K562 (cell line): Measurements from ENCODE around the gene TCIRG1. TPM values are rescaled to one million over a fixed set of nuclear protein-coding genes. Genes with fewer than 3 reads are reported as not detected.

Experiments used
- ATAC-seq: fragments of 200-7000 bp; cut with Tn5 transposase; 3 replicates; pipeline ENCODE4 v1.9.1; 2020; ENCODE audit warnings: moderate library complexity
- BruUV-seq: library from RNA; stranded (reverse); fragments of 400-500 nt; replicated peaks from 2 replicates; lab custom pipeline; 2021; lab: Mats Ljungman, UMichigan
- CTCF ChIA-PET: fragments of 300-600 bp; formaldehyde crosslinking; extraction: SDS; loops from one replicate; lab custom pipeline; 2021; ENCODE audit warnings: low intra/inter-chr PET ratio; lab: Yijun Ruan, JAX
- POLR2A ChIA-PET: fragments of 300-600, 350-650 bp; sonication (Branson Sonifier 250); formaldehyde crosslinking; extraction: SDS; loops from one replicate; lab custom pipeline; 2021; ENCODE audit warnings: antibody characterized with exemption, inconsistent platforms; lab: Yijun Ruan, JAX
- DNase-seq, 4 experiments: peaks; one replicate each; pipeline versions ENCODE4 v3.0.0 to v3.0.0-alpha.2; 2011 to 2018; ENCODE audit warnings: low spot score in 3 of 4, mixed read lengths in 3 of 4; ENCODE audit errors: extremely low read depth in 1 of 4
- FAIRE-seq: peaks from 2 replicates; lab custom pipeline; 2011; peaks lifted over from hg19 to GRCh38; lab: Jason Lieb, UNC
- H2AFZ ChIP-seq: 2 replicates; pipeline ENCODE4 v1.6.0; 2011; ENCODE audit warnings: low read depth, low read length, control low read depth, inconsistent platforms
- H3K27ac ChIP-seq: fragments of 200-600 bp; 3 replicates; pipeline ENCODE4 v1.8.0; 2011; ENCODE audit warnings: low read depth, mild to moderate bottlenecking, control low read depth, inconsistent platforms, low read length, moderate library complexity, mixed read lengths; ENCODE audit errors: extremely low read depth
- H3K27me3 ChIP-seq, 2 experiments: fragments of 300-600 bp in 1 of 2; 2 replicates in 1 of 2; 3 replicates in 1 of 2; pipeline versions ENCODE4 v1.6.0 to v1.8.0; 2011; ENCODE audit warnings: inconsistent platforms in 2 of 2, low read length in 2 of 2, mild to moderate bottlenecking in 1 of 2, mixed read lengths in 1 of 2, moderate library complexity in 1 of 2; ENCODE audit not compliant: control insufficient read depth in 2 of 2, insufficient read depth in 2 of 2
- H3K36me3 ChIP-seq: fragments of 300-600 bp; 3 replicates; pipeline ENCODE4 v1.8.0; 2011; ENCODE audit warnings: mild to moderate bottlenecking, low read length, inconsistent platforms; ENCODE audit not compliant: control insufficient read depth, insufficient read depth
- H3K4me1 ChIP-seq, 2 experiments: fragments of 200-600 bp in 1 of 2; replicated peaks in 1 of 2; 2 replicates in 1 of 2; 3 replicates in 1 of 2; pipeline versions ENCODE4 v1.5.1 to v1.8.0; 2011; ENCODE audit warnings: inconsistent platforms in 2 of 2, low read length in 2 of 2, mild to moderate bottlenecking in 1 of 2, mixed read lengths in 1 of 2, moderate library complexity in 1 of 2; ENCODE audit not compliant: control insufficient read depth in 2 of 2, insufficient read depth in 2 of 2
- H3K4me2 ChIP-seq: 2 replicates; pipeline ENCODE4 v1.6.1; 2011; ENCODE audit warnings: low read length, control low read depth, inconsistent platforms, mixed read lengths; ENCODE audit not compliant: insufficient read depth
- H3K4me3 ChIP-seq: fragments of 200-600 bp; sonication (generic), shearing (Covaris generic); 2 replicates; pipeline ENCODE4 v1.5.1; 2016; ENCODE audit warnings: control low read depth, inconsistent platforms
- H3K79me2 ChIP-seq: fragments of 200-600 bp; 3 replicates; pipeline ENCODE4 v1.8.0; 2011; ENCODE audit warnings: low read length, inconsistent platforms; ENCODE audit not compliant: control insufficient read depth, insufficient read depth
- H3K9ac ChIP-seq, 2 experiments: 2 replicates each; pipeline versions ENCODE4 v1.6.0 to v1.6.1; 2011; ENCODE audit warnings: low read depth in 2 of 2, low read length in 2 of 2, control low read depth in 1 of 2, inconsistent platforms in 1 of 2, mild to moderate bottlenecking in 1 of 2, mixed read lengths in 1 of 2; ENCODE audit not compliant: insufficient read depth in 1 of 2
- H3K9me1 ChIP-seq: one replicate; pipeline ENCODE4 v1.6.0; 2011; ENCODE audit warnings: inconsistent platforms, mild to moderate bottlenecking, low read length, moderate library complexity; ENCODE audit not compliant: control insufficient read depth, insufficient read depth
- H3K9me3 ChIP-seq: replicated peaks from 2 replicates; pipeline ENCODE4 v1.5.1; 2011; ENCODE audit warnings: low read depth, low read length, inconsistent platforms; ENCODE audit not compliant: control insufficient read depth, insufficient read depth
- H4K20me1 ChIP-seq: replicated peaks from 2 replicates; pipeline ENCODE4 v1.6.1; 2011; ENCODE audit warnings: low read length, inconsistent platforms, mixed read lengths; ENCODE audit not compliant: control insufficient read depth, insufficient read depth
- CTCFL ChIP-seq: IDR thresholded peaks from 2 replicates; pipeline ENCODE4 v1.6.1; 2011; ENCODE audit warnings: borderline replicate concordance, low read depth, mild to moderate bottlenecking, moderate library complexity, low read length; ENCODE audit not compliant: insufficient read depth, poor library complexity, severe bottlenecking
- ELK1 ChIP-seq: sonication (generic); formaldehyde crosslinking; IDR thresholded peaks from 2 replicates; pipeline ENCODE4 v1.8.1; 2022; ENCODE audit warnings: missing genetic modification reagents
- PHTF2 ChIP-seq: fragments of 250-450 bp; sonication (Bioruptor Pico); IDR thresholded peaks from 2 replicates; pipeline ENCODE4 v1.5.0; 2021; ENCODE audit warnings: mild to moderate bottlenecking
- RNF2 ChIP-seq: sonication (generic); IDR thresholded peaks from 2 replicates; pipeline ENCODE4 v1.6.1; 2016
- USF1 ChIP-seq: sonication (generic); formaldehyde crosslinking; IDR thresholded peaks from 2 replicates; pipeline ENCODE4 v1.9.0; 2022; ENCODE audit warnings: mild to moderate bottlenecking, missing genetic modification reagents
- ZFX ChIP-seq: sonication (generic); formaldehyde crosslinking; IDR thresholded peaks from 2 replicates; pipeline ENCODE4 v1.8.0; 2022; ENCODE audit warnings: mild to moderate bottlenecking, missing genetic modification reagents, moderate library complexity
- ZNF407 ChIP-seq: fragments of 450-650 bp; IDR thresholded peaks from 2 replicates; pipeline ENCODE4 v1.6.1; 2016; ENCODE audit warnings: low read depth
- WGBS: fragments of 100-300 bp; shearing (Covaris generic); methylation state at CpG from one replicate; pipeline ENCODE4 v1.1.6; 2016; ENCODE audit warnings: low coverage, mixed read lengths; ENCODE audit not compliant: insufficient coverage; ENCODE audit errors: missing lambda C conversion rate; 5-methylcytosine and 5-hydroxymethylcytosine counted together
- in situ Hi-C: fragments of 300-500 bp; cut with MboI; formaldehyde crosslinking; loops from 4 replicates; pipeline ENCODE4 v1.15.0; 2018; ENCODE audit warnings: inconsistent platforms, mixed read lengths
- intact Hi-C: fragments of 100-400 bp; cut with micrococcal nuclease; formaldehyde crosslinking; loops from 2 replicates; pipeline ENCODE4 v1.14.2; 2022
- polyA plus RNA-seq, 8 experiments: library from polyadenylated mRNA; depleted of rRNA in 4 of 8; stranded (reverse) in 5 of 8; unstranded in 3 of 8; fragments of >200 nt; fragmentation: Nextera tagmentation in 2 of 8; fragmentation: Illumina TruSeq in 1 of 8; extraction: Ambion mirVana in 2 of 8; extraction: Trizol in 1 of 8; gene quantifications; 2 replicates each; pipeline versions ENCODE4 v1.2.1 to v1.2.3, GENCODE V29; 2011 to 2014; ENCODE audit warnings: inconsistent platforms in 1 of 8, missing spikeins in 1 of 8
- total RNA-seq, 7 experiments: library from RNA; depleted of rRNA in 6 of 7; stranded (reverse); fragments of >200 nt in 6 of 7; fragmentation: Illumina TruSeq in 2 of 7; extraction: Trizol in 2 of 7; gene quantifications; 2 replicates each; pipeline versions ENCODE4 v1.2.1 to v1.2.3, GENCODE V29; 2011 to 2021; ENCODE audit warnings: low replicate concordance in 1 of 7

TCIRG1 gene
- total and polyA plus RNA-seq, 9 of the 15 experiments (the other 6 are each of a cell fraction or from before 2014, with no cell fraction given), result 0.49 to 143 (median 24.4) TPM

- Histone ChIP-seq H3K27ac (peak overlapping the region; percentile 50; the same call in 2 of the 3 replicates), H3K4me1 (peaks cover 8 to 33% of the 10 kb centered on the region in 2 experiments; a peak in 4 of 5 replicates), H2AFZ (peak overlapping the region; percentile 97), H4K20me1 (no peaks in the 10 kb centered on the region), H3K9me3 (no peaks in the 10 kb centered on the region), H3K4me2 (peak overlapping the region; percentile 89), H3K79me2 (no peaks in the 10 kb centered on the region), H3K27me3 (no peaks in the 10 kb centered on the region; a peak in 1 of 5 replicates), H3K4me3 (peak overlapping the region; percentile 50), H3K36me3 (no peaks in the 10 kb centered on the region), H3K9ac (peak overlapping the region; percentile 48 to 79; a peak in 3 of 4 replicates), H3K9me1 (no peaks in the 10 kb centered on the region)
- ChIA-PET CTCF (interaction anchor here (0.9 kb wide), 1 partner anchor 260 kb away, joined by 3 read pairs; no protein-coding TSS in a partner anchor), POLR2A (interaction anchor here (0.6 to 1.3 kb wide), 7 partner anchors 12 to 817 kb away, joined by 3 to 6 read pairs (median 3); partner anchors contain the start of gene ALDH3B1)
- ATAC-seq (peak; percentile 100), DNase-seq (peak; percentile 94 to 97 (median 94)), FAIRE-seq (peak; percentile 97)
- no TSS peak for BruUV-seq
- intact Hi-C loops, result no loop called here
- WGBS, result 13% methylated on average over 40 of the region's 41 CpGs
- in situ Hi-C loops, result no loop called here
- TF ChIP-seq RNF2 (peak; percentile 51; the same call in 1 of the 2 replicates), ELK1 (CRISPR knock-in tag) (no peak), USF1 (peak; percentile 98), PHTF2 (CRISPR knock-in tag) (no peak), ZNF407 (no peak), CTCFL (no peak), ZFX (peak; percentile 83)
These were observed 42.0 kb upstream of the TCIRG1 start for GRCh38 chr11:67996622-67997474.
